ENCODE results near the gene SLC7A10.

Gene SLC7A10

GRCh38 chr19:33252971-33253370 lies 27.3 kb upstream of the SLC7A10 start:
- peaks cover 6% of the 10 kb centered on the region; the same call in 1 of the 2 replicates for H3K27me3 ChIP-seq (ENCODE audit: low read depth, low read length)
- no peak overlapping the region for H3K4me3 ChIP-seq (ENCODE audit: low read length)
- no peak overlapping the region for H3K27ac ChIP-seq (ENCODE audit: low read length)
- H3K9ac ChIP-seq (ENCODE audit: low read length): no peak overlapping the region
- no peak for TF ChIP-seq EZH2phosphoT487 (IDR thresholded peaks at IDR 0.05; ENCODE audit: low read depth)
- no peak for TF ChIP-seq CTCF (IDR thresholded peaks at IDR 0.05; ENCODE audit: low read depth, low read length)
- H3K4me2 ChIP-seq (ENCODE audit: low read length): no peak overlapping the region
- H4K20me1 ChIP-seq (ENCODE audit: insufficient read depth, low read length): no peaks in the 10 kb centered on the region
- H3K79me2 ChIP-seq (ENCODE audit: low read length): no peaks in the 10 kb centered on the region
- H2AFZ ChIP-seq (ENCODE audit: low read depth, low read length): no peak overlapping the region
- H3K9me3 ChIP-seq (ENCODE audit: insufficient read depth, low read length): no peaks in the 10 kb centered on the region
- no peaks in the 10 kb centered on the region for H3K4me1 ChIP-seq (ENCODE audit: low read length)
- no peaks in the 10 kb centered on the region for H3K36me3 ChIP-seq (replicated peaks; ENCODE audit: low read depth, low read length)

GRCh38 chr19:33252418-33252962 lies 26.8 kb upstream of the SLC7A10 start:
- H3K4me3 ChIP-seq (ENCODE audit: low read length): no peak overlapping the region
- H3K27ac ChIP-seq (ENCODE audit: low read length): no peak overlapping the region
- H3K4me2 ChIP-seq (ENCODE audit: low read length): no peak overlapping the region
- no peak overlapping the region for H3K9ac ChIP-seq (ENCODE audit: low read length)
- 0 out of 2 replicates have a peak, but pooled peaks cover 2% of the 10 kb centered on the region for H3K27me3 ChIP-seq (ENCODE audit: low read depth, low read length)
- no peak overlapping the region for H2AFZ ChIP-seq (ENCODE audit: low read depth, low read length)
- no peaks in the 10 kb centered on the region for H4K20me1 ChIP-seq (ENCODE audit: insufficient read depth, low read length)
- H3K36me3 ChIP-seq (replicated peaks; ENCODE audit: low read depth, low read length): no peaks in the 10 kb centered on the region
- no peaks in the 10 kb centered on the region for H3K9me3 ChIP-seq (ENCODE audit: insufficient read depth, low read length)
- no peaks in the 10 kb centered on the region for H3K4me1 ChIP-seq (ENCODE audit: low read length)
- no peaks in the 10 kb centered on the region for H3K79me2 ChIP-seq (ENCODE audit: low read length)
- TF ChIP-seq CTCF (IDR thresholded peaks at IDR 0.05; ENCODE audit: low read depth, low read length): no peak
- TF ChIP-seq EZH2phosphoT487 (IDR thresholded peaks at IDR 0.05; ENCODE audit: low read depth): no peak

DNA sequence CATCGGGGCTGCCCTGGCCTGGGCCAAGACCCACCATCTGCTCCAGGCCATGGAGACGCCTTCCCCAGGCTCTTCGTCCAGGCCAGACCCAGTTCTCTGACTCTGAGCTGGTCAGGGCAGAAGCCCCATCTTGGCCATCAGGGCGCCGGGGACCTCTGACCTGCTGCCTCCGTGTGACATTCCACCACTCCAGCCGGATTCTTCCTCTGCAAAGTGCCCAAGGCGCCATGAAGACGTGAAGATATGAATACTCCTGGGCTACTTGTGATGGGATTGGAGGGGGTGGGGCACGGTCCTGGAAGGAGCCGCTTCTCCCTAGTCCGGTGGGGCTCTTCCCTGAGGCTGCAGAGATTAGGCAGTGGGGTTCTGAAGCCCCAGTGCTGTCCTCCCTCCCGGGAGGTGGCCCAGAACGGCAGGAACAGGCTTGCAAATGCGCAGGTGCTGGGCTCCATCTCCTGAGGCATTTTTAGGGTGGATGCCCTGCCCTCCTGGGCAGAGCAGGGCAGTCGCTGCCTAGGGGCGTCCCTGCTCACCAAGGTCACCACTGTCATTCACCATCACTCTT lies 26.0 kb upstream of the SLC7A10 start:
- Histone ChIP-seq H3K36me3 (replicated peaks; ENCODE audit: low read depth, low read length) (no peaks in the 10 kb centered on the region), H3K9me3 (ENCODE audit: insufficient read depth, low read length) (no peaks in the 10 kb centered on the region), H4K20me1 (ENCODE audit: insufficient read depth, low read length) (no peaks in the 10 kb centered on the region), H3K4me2 (ENCODE audit: low read length) (no peak overlapping the region), H3K27me3 (ENCODE audit: low read depth, low read length) (0 out of 2 replicates have a peak, but pooled peaks cover 2% of the 10 kb centered on the region), H3K27ac (ENCODE audit: low read length) (no peak overlapping the region), H3K4me3 (ENCODE audit: low read length) (no peak overlapping the region), H3K4me1 (ENCODE audit: low read length) (no peaks in the 10 kb centered on the region), H3K9ac (ENCODE audit: low read length) (no peak overlapping the region), H2AFZ (ENCODE audit: low read depth, low read length) (no peak overlapping the region), H3K79me2 (ENCODE audit: low read length) (no peaks in the 10 kb centered on the region)
- TF ChIP-seq CTCF (IDR thresholded peaks at IDR 0.05; ENCODE audit: low read depth, low read length) (no peak), EZH2phosphoT487 (IDR thresholded peaks at IDR 0.05; ENCODE audit: low read depth) (no peak)

GRCh38 chr19:33251076-33251475 lies 25.4 kb upstream of the SLC7A10 start:
- Histone ChIP-seq H3K9ac (ENCODE audit: low read length) (no peak overlapping the region), H3K27me3 (ENCODE audit: low read depth, low read length) (0 out of 2 replicates have a peak, but pooled peaks cover 2% of the 10 kb centered on the region), H2AFZ (ENCODE audit: low read depth, low read length) (no peak overlapping the region), H3K4me2 (ENCODE audit: low read length) (no peak overlapping the region), H4K20me1 (ENCODE audit: insufficient read depth, low read length) (no peaks in the 10 kb centered on the region), H3K9me3 (ENCODE audit: insufficient read depth, low read length) (no peaks in the 10 kb centered on the region), H3K79me2 (ENCODE audit: low read length) (no peaks in the 10 kb centered on the region), H3K4me1 (ENCODE audit: low read length) (no peaks in the 10 kb centered on the region), H3K4me3 (ENCODE audit: low read length) (no peak overlapping the region), H3K36me3 (replicated peaks; ENCODE audit: low read depth, low read length) (no peaks in the 10 kb centered on the region), H3K27ac (ENCODE audit: low read length) (no peak overlapping the region)
- no peak for TF ChIP-seq EZH2phosphoT487 (IDR thresholded peaks at IDR 0.05; ENCODE audit: low read depth)
- TF ChIP-seq CTCF (IDR thresholded peaks at IDR 0.05; ENCODE audit: low read depth, low read length): no peak

All from OCI-LY3 (cell line).